CD4-positive, alpha-beta T cell treated with Interleukin-21 for 1 hour (primary cell): ENCODE measurements around the gene TMEM263.
"Not testable (repeated sequence)": the region's sequence is repeated elsewhere in the genome, so short reads cannot be mapped to it uniquely, and the experiment has no call there.

Experiments
- DNase-seq: peaks from one replicate; pipeline ENCODE4 v3.0.0-alpha.2; 2020

The TMEM263 gene

DNA sequence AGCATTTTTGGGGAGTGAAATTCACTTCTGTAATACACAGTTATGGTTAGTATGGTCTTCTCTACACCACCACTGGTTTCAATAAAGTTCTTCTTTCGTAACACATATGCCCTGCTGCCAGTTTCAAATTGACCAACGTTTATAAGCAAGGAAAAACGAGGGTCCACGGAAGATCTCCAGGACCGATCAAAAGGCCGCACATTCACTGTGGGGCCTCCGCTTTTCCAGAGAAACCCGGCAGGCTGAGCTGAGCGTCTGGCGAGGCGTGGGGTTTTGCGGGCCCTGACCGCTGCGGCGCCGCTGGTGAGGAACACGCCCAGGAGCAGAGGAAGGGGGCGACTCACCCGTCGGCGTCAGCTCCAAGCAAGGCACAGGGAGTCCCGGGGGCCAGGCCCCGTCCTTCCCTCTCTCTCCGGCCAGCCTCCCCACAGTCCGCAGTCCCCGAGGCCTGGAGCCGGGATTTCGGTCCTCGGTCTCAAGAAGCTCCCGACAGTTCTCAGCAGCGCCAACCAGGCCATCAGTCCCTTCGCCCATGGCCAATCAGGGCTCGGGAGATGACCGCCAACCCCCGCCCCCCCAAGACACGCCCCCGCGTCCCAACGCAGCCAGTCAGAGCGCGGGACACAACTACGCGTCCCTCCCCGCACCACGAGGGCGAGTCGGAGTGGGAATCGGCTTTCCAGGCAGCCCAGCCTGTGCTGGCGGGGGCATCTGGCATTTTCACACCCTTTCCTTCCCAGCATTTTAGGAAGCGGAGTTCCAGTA, 31.1 kb downstream of the TMEM263 start, which contains the start of gene MTERF2:
Gene MTERF2, minus strand, starts transcription at position 522 of the 765 bp plus-strand sequence. CDS start 8,432 bp downstream, outside the sequence.
- DNase-seq, result peak; percentile 82

DNA sequence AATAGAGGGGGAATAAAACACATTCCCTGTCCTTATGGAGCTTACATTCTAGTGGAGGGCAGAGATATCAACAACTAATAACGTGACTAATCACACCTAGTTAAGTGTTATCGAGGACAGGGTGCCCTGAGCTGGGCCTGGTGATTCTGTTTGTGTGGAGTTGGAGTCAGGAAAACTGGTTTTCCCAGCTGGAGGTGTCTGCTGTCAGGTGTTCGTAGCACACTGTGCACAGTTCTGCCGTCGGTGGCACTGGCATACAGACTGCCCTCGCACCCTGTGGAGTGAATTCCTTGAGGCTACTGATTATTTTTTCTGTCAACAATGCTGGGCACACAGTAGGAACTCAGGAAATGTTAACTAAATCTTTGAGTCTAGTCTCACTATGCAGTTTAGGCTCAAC, 32.1 kb downstream of the TMEM263 start:
- DNase-seq, result no peak

GRCh38 chr12:106994579-106995220, 39.0 kb downstream of the TMEM263 start:
- DNase-seq, result no peak

- not testable (repeated sequence) for DNase-seq
These were observed 40.4 kb downstream of the TMEM263 start for GRCh38 chr12:106996102-106996501.

DNA sequence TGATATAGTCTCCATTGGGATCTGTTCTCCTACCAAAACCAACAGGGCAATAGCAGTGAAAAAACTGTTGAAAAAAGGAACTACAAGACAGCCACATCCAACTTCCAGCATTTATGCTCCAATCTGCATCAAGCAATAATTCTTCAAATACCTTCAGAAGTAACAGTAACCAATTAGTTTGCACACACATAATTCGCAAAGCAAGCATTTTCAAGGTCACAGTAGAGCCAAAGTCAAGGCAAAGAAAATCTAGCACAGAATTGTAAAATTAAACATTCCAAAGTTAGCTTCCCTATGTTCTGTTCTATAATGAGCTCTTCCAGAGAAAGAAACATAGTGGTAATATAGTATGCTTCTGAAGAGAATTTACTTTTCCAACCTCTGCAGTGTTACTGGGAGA, 42.2 kb downstream of the TMEM263 start:
- no peak for DNase-seq

DNA sequence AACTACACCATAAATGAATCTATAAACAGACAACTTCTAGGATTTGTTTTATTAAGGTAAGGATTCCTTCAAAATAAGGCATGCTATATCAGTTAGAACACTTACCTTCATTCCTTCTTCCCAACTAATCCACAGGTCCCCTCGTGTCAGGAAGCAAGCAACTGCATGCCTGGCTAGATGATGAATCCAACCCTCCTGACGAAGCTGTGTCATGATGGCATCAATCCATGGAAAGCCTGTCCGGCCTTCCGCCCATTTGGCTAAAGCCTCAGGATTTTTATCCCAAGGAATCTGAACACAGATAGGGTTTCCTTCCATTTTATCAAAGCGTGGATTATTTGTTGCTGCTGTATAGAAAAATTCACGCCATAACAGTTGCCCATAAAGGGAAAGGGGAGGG, 43.7 kb downstream of the TMEM263 start:
- no peak for DNase-seq

DNA sequence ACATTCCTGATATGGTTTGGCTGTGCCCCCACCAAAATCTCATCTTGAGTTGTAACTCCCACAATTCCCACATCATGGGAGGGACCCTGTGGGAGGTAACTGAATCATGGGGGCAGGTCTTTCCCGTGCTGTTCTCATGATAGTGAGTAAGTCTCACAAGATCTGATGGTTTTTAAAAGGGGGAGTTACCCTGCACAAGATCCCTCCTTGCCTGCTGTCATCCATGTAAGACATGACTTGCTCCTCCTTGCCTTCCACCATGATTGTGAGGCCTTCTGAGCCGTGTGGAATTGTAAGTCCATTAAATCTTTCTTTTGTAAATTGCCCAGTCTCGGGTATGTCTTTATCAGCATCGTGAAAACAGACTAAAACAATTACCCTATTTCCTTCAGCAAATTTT, 47.0 kb downstream of the TMEM263 start:
- not testable (repeated sequence) for DNase-seq

DNA sequence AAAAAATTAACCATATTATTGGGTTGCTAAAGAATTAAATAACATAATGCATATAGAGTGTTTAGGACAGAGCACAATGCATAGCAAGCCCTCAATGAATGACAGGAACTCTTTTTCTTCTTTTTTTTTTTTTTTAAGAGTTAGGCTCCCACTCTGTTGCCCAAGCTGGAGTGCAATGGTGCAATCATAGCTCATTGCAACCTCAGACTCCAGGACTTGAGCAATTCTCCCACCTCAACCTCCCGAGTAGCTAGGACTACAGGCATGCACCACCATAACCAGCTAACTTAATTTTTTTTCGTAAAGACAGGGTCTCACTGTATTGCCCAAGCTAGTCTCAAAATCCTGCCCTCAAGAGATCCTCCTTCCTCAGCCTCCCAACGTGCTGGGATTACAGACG, 51.7 kb downstream of the TMEM263 start:
- no peak for DNase-seq

GRCh38 chr12:107011519-107011918, 55.8 kb downstream of the TMEM263 start:
- no peak for DNase-seq

DNA sequence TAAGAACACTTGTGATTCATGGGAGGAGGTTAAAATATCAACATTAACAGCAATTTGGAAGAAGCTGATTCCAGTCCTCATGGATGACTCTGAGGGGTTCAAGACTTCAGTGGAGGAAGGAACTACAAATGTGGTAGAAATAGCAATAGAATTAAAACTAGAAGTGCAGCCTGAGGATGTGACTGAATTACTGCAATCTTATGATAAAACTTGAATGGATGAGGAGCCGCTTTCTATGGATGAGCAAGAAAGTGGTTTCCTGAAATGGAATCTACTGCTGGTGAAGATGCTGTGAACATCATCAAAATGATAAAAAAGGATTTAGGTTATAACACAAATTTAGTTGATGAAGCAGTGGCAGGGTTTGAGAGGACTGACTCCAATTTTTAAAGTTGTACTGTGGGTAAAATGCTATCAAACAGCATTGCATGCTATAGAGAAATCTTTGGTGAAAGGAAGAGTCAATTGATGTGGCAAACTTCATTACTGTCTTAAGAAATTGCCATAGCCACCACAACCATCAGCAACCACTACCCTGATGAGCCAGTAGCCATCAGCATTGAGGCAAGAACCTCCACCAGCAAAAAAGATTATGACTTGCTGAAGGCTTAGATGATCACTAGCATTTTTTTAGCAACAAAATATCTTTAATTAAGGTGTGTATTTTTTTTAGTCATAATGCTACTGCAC, 57.2 kb downstream of the TMEM263 start:
- no peak for DNase-seq

DNA sequence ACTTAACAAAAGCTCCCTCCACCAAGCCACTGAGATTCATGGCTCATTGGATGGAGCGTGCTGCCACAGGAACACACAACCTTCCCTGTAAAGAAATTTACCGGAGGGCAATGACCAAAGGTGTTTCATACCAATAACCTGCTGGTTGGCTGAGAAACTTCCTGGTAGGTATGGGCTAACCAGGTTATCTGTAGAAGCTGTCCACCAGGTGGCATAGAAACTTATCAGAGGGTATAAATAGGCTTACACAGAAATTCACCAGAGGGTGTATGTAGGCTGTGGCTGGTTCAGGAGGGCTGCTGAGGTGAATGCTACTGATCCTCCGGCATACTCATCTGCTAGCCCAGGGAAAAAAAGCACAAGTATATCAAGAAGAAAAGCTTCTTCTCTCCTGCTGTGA, 58.3 kb downstream of the TMEM263 start:
- peak; percentile 55 for DNase-seq

DNA sequence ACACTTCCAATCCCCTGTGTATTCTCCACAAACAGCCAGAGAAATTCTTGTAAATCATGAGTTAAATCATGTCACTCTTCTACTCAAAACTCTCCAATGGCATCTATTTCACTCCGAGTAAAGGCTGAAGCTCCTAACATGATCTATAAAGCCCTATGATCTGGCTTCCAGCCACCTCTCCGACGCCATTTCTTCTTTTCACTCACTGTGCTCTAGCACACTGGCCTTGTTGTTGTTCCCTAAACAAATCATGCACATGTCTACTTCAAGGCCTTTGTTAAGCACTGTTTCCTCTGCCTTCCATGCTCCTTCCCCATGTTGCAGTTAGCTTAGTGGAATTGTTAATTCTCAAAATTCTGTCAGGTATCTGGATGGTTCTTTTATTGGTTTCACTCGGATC, 61.3 kb downstream of the TMEM263 start:
- no peak for DNase-seq

DNA sequence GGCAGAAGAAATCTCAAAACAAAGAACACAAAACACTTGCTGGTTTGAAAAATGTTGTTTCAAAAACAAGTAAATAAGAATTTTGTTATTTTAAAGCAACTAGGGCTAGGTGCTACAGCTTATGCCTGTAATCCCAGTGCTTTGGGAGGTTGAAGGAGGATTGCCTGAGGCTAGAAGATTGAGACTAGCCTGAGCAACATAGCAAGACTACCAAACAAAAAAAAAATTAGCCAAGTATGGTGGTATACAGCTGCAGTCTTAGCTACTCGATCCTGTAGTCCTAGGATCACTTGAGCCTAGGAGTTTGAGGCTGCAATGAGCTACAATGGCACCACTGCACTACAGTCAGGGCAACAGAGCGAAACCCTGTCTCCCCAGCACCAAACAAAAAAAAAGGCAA, 63.8 kb downstream of the TMEM263 start:
- DNase-seq, result no peak
